Measurements from ENCODE around the gene MTCH2.
"Not testable (repeated sequence)": the region's sequence is repeated elsewhere in the genome, so short reads cannot be mapped to it uniquely, and the experiment has no call there.

The MTCH2 gene

DNA sequence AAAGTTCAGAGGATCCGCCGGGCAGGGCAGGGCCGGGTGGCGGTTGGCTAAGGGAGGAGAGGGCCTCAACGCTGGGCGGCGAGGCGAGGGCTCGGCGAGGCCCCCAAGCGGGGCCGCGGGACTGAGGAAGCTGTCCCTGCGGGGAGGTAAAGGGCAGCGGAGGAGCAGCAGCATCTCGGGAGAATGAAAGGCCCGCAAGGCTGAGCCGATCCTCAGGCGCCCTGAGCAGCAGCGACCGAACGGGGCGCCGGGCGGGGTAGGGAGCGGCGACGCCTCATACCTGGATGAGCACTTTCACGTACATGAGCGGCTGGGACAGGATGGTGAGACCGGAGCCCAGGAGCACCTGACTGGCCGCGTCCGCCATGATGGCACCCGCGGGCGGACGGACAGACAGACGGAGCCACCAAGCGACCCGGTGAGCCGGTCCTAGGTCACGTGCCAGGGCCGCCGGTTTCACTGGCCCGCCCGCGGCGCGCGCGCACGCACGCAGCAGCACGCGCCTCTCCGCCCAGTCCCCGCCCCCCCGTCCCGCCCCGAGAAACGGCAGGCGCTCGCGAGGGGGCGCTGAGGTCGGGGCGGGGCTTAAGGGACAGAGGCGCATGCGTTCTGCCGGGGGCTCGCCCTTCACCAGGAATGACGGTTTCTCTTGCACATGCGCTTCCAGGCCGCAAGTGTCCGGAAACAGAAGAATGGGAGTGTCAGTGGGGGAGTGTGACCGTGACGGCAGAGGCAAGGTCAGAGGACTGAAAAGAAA lies at the start of gene MTCH2:
Gene MTCH2 (minus strand): TSS at position 461 of the 757 bp plus-strand sequence. CDS start 94 bp downstream, at position 367.
- DNase-seq: peak; percentile 96

DNA sequence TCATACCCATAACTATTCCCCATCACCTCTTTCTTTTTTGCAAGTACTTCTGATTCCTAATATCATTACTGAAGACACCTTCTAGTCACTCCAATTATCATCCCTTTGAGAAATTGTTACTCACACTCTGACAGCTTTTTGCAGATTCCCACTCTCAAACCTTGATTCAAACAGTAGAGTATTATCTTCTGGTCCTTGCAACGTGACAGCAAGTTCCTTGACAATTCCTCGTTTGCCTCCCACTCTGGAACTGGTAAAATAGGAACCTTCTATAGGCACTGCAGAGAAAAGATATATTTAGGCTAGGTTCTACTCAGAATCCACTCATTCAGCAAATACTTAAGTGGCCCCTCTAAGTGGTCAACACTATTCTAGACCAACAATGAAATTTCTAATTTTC lies 49.6 kb upstream of the MTCH2 start:
- DNase-seq: no peak

DNA sequence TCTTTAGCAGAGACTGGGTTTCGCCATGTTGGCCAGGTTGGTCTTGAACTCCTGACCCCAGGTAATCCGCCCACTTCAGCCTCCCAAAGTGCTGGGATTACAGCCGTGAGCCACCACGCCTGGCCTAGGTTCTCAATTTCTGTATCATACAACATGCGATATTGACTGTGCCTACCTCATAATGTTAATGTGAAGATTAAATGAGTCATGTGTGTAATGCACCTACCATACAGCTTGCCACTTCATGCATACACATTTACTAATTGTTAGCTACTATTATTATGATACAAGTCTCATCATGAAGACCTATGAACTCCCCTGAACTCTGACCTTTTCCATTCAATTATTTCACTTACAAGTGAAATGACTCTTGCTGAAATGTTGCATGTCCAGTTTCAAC lies 47.1 kb upstream of the MTCH2 start:
- no peak for DNase-seq

DNA sequence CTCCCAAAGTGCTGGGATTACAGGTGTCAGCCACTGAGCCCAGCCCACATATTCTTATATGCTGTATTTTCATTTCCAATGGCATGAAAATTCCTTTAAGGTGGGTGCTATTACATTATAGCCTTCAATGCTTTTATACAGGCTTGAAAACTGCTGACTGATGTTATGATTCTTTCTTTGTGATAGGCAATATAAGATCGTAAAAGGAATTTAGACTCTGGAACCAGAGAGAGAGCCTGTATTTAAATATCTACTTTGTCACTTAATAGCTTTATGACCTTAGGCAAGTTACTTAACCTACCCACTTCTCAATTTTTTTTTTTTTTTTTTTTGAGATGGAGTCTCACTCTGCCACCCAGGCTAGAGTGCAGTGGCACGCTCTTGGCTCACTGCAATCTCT lies 46.6 kb upstream of the MTCH2 start:
- DNase-seq: no peak

DNA sequence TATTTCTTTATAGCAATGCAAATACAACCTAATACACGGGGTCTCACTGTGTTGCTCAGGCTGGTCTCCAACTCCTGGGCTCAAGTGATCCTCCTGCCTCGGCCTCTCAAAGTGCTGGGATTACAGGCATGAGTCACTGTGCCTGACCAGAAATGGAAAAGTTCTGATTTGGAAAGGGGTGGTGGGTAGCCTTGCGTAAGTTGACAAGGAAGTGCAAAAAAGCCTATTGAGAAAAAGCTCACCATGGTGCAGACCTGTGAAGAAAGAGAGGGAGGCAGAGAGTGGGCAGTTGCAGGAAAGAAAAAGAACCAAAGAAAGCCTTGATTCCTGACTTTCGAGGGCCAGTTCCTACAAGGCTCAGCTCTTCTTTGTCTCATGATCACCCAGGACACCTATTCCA lies 45.8 kb upstream of the MTCH2 start:
- no peak for DNase-seq

DNA sequence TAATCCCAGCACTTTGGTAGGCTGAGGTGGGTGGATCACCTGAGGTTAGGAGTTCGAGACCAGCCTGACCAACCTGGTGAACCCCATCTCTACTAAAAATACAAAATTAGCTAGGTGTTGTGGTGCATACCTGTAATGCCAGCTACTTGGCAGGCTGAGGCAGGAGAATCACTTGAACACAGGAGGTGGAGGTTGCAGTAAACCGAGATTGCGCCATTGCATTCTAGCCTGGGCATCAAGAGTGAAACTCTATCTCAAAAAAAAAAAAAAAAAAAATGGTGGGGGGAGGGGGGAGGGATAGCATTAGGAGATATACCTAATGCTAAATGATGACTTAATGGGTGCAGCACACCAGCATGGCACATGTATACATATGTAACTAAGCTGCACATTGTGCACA lies 44.3 kb upstream of the MTCH2 start:
- DNase-seq: not testable (repeated sequence)

DNA sequence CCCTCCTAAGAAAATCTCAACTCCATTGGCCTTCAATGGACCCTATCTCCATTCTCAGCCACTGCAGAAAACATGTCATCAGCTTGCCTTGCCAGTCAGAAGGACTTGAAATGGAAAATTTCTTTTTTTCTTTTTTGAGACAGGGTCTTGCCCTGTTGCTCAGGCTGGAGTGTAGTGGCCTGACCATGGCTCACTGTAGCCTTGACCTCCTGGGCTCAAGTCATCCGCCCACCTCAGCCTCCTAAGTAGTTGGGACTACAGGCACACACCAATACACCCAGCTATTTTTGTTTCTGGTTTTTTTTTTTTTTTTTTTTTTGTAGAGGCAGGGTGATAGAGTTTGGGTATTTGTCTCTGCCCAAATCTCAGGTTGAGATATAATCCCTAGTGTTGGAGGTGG lies 43.8 kb upstream of the MTCH2 start:
- DNase-seq: no peak

DNA sequence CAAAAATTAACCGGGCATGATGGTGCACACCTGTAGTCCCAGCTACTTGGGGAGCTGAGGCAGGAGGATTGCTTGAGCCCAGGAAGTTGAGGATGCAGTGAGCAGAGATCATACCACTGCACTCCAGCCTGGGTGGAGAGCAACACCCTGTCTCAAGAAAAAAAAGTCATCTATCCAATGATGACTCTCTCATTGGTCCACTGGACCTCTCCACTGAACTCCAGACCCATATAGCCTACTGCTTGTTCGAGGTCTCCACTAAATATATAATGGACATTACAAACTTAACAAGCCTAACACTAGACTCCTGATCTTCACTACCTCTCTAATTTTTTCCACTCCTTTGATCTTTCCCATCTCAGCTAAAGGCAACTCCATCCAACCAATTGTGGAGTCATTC lies 33.5 kb upstream of the MTCH2 start:
- no peak for DNase-seq

DNA sequence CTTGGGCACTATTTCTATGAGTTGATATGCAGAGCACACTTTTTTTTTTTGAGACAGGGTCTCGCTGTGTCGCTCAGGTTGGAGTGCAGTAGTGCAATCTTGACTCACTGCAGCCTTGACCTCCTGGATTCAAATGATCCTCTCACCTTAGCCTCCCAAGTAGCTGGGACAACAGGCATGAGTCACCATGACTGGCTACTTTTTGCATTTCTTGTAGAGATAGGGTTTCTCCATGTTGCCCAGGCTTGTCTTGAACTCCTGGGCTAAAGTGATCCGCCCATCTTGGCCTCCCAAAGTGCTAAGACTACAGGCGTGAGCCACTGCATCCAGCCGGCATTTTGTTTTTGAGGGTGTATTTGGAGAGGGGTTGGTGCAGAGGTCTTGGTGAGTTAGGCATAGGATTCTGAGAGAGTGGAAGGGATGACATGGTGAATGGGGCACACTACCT lies 29.9 kb upstream of the MTCH2 start:
- no peak for DNase-seq

DNA sequence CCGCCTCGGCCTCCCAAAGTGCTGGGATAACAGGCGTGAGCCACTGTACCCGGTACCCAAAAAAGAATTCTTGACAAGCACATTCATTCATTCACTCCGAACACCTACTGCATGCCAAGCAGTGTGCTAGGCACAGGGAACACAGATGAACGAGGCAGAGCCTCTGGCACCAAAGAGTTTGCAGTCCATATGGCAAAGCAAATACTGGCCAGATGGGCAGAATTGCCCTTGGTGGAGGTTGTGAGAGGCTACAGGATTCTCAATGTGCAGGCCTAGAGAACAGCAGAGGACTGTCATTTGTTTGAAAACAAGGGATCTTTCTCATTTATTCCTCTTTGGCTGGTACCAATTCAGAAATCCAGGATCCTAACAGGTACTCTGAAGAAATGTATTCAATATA lies 27.5 kb upstream of the MTCH2 start:
- DNase-seq: no peak

DNA sequence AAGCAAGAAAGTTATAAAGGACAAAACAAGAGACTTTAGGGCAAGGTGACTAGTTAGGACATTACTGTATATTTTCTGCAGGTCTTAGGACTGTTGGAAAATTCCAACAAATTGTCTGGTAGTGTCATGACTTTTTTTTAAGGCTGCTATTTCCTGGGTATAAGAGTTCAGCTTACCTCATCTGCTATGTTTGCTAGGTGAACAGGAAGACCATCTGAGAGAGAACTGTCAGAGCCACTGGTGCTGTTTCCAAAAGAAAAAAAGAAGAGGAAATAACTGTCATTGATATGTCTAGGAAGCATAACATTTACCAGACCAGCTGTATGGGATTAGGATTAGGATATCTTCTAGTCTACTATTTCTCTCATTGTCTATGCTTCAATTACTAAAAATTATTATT lies 26.3 kb upstream of the MTCH2 start:
- no peak for DNase-seq

DNA sequence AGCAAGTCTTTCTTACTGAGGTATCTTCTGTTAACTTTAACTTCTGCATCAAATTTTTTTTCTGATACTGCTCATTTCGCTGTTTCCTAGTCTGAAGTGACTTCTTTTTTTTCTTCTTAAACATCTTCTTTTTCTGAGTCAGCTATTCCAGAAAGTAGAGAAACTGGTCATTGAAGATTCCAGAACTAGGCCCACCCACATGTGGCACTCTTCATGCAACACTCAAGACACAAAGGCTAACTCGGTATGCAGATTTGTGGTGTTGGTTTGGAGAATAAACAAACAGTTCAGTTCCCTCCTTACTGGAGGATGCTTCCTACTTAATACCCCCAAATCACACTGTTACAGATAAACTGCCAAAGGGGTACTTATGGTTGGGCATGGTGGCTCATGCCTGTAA lies 25.2 kb upstream of the MTCH2 start:
- no peak for DNase-seq

DNA sequence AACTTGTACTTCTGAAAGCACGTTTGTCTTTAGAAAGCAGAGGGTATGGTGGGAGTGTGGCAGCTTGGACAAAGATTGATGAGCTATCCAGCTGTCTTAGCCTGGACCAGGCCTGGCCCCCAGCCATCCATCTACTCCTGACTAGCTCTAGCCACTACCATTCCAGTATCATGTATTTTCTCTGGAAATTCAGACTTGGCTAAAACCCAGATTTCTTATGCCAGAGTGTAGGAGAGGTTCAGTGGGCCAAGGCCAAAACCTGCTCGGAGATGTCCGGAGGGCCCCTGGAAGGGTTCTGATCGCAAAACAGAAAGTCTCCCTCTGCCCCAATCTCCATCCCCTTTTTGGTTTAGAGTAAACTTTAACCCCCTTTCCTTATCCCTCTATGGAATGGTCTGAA lies 24.8 kb upstream of the MTCH2 start:
- DNase-seq: no peak

DNA sequence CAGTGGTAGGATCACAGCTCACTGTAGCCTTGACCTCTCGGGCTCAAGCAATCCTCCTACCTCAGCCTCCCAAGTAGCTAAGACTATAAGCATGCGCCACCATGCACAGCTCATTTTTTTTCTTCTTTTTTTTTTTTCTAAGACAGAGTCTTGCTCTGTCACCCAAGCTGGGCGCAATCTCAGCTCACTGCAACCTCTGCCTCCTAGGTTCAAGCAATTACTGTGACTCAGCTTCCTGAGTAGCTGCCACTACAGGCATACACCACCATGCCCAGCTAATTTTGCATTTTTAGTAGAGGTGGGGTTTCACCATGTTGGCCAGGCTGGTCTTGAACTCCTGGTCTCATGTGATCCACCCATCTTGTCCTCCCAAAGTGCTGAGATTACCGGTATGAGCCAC lies 22.6 kb upstream of the MTCH2 start:
- not testable (repeated sequence) for DNase-seq

DNA sequence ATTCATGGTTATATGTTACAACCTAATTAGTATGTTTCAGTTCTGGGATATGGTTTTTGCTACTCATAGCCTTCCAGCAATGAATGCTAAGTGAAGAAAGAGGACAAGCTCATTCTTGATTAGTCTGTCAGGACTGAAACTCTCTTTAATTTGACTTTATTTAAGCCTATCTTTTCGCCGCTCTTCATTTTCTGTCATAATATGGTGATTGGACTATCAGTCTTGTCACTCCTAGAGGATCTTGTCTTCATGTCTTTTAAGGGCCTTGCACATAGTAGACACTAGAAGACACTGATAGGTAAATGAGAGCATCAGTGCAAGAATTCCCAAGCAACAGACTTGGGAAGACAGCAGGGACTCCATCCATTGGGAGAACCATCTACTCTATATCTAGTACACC lies 18.9 kb upstream of the MTCH2 start:
- no peak for DNase-seq

DNA sequence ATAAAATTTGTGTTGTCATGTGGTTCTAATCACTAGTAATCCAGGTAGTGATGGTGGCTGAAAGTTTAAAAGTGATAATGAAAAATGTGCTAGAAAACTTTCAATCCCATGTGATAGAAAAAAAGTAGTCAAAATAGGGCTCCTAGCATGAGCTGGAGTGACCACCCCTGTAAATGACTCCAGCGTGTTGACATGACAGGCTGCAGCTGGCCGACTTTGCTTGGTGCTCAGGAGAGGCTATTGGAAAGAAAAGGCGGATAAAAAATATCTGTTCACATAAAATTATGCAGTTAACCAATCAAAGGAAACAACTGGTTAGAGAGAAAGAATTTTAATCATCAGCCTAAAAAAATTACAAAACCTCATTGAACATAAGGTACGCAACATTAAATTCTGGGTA lies 16.9 kb upstream of the MTCH2 start:
- no peak for DNase-seq

DNA sequence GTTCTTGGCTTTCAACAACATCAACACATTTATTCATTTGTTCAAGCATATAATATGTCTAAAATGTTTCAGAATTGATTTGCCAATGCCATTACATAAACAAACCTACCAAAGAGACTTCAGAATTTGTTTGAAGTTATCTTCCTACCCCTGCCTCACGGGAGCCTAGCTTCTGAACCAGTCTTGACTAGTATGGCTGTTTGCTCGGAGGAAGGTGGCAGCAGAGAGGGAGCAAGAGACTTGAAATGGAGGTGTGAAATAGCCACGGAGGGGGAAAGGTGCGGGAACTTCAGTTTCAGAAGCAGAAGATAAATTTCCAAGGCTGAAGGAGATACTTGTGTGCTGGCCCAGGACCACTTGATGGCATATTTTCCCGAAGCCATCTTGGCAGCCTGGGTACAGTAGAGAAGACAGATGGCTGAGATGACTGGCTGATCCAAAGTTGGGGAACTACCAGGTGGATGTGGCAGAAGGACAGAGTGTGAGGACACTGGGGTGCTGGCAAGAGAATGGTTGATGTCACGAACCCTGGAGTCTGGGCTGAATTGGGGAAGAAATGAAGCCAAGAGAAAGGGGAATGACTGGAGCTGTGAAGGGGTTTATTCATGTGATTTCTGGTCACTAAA lies 14.0 kb upstream of the MTCH2 start:
- no peak for DNase-seq

DNA sequence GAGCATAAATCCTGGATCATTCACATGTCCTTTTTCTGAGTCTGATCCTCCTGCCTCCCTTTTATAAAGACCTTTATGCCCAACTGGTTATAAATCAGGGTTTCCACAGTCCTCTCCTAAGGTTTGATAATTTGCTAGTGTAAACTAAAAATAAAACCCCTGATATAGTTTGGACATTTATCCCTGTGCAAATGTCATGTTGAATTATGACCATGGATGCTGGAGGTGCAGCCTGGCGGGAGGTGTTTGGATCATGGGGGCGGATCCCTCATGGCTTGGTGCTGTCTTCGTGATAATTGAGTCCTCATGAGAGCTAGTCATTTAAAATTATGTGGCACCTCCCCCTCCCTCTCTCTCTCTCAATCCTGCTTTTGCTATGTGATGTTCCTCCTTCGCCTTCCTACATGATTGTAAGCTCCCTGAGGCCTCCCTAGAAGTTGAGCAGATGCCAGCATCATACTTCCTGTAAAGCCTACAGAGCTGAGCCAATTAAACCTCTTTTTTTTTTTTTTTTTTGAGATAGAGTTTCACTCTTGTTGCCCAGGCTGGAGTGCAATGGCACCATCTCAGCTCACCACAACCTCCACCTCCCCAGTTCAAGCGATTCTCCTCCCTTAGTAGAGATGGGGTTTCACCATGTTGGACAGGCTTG lies 9.6 kb upstream of the MTCH2 start:
- no peak for DNase-seq

DNA sequence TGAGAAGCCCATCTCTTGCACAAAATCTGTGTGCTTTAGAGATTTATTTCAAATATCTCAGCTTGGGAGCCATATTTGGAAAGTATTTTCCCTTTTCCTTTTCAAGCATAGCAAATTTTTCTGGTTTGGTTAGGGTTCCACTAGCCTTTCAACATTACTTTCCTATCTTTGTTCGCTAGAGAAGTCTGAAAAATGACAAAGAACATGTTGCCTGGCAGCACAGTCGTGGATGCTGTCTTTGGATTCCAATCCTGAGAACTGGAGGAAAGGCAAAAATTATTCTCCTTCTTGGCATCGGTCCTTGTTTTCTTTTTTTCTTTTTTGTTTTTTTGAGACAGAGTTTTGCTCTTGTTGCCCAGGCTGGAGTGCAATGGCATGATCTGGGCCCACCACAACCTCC lies 6.9 kb upstream of the MTCH2 start:
- no peak for DNase-seq

DNA sequence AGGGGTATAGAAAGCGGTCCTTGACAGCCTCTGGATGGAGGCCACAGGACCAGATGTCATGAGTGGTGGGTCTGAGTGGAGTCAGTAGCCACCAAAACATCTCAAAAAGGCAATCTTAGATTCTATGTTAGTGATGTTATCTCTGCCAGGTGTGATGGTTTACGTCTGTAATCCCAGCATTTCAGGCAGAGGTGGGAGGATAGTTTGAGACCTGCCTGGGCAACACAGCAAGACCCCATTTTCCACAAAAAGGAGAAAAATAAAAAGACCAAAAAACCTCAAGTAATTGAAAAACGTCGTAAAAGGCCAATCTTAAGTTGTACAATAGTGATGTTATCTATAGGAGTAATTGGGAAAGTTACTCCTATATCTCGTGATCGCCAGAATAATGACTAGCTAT lies 3.7 kb upstream of the MTCH2 start:
- no peak for DNase-seq

DNA sequence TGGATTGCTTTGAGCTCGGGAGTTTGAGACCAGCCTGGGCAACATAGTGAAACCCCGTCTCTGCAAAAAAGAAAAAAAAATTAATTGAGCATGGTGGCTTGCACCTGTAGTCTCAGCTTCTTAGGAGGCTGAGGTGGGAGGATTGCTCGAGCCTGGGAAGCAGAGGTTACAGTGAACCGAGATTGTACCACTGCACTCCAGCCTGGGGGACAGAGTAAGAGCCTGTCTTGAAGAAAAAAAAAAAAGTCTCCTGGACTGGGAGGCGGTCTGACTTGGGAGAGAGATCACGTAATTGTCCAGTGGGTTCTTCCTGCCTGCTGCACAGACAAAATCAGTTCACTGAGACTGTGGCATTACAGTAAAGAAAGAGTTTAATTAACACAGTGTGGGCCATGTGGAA lies 3.1 kb upstream of the MTCH2 start:
- no peak for DNase-seq

DNA sequence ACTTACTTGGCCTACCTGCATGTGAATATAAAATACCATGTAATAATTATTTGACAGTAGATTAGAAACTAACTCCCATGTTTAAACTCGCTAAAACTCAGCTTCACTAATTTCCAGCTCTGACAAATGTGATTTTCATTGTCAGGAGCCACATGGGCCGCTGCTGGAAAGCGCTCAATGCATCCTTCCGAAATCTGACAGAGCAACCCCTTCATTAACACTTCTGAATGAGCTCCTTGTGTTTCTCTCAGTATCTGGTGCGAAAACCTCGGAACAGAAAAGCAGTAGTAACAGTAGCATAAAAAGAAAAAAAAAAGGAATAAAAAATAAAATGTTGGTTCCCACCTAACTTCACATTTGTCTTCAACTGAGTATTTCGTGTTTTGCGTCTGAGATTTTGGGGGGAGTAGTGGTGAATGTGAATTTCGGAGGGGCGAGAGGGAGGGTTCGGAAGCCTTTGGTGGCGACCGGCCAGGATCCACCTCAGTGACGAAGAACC lies 710 bp downstream of the MTCH2 start:
- no peak for DNase-seq

DNA sequence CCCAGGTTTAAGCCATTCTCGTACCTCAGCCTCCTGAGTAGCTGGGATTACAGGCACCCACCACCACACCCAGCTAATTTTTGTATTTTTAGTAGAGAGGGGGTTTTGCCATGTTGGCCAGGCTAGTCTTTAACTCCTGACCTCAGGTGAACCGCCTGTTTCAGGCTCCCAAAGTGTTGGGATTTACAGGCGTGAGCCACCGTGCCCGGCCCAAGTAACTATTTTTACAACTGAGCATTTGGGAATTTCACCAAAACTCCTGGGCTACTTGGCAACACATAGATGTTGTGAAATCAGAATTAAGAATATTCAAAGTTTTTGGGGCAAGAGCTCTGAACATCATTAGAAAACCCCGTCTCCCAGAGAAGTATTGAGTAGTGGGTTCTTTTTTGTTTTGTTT lies 1.9 kb downstream of the MTCH2 start:
- DNase-seq: not testable (repeated sequence)

DNA sequence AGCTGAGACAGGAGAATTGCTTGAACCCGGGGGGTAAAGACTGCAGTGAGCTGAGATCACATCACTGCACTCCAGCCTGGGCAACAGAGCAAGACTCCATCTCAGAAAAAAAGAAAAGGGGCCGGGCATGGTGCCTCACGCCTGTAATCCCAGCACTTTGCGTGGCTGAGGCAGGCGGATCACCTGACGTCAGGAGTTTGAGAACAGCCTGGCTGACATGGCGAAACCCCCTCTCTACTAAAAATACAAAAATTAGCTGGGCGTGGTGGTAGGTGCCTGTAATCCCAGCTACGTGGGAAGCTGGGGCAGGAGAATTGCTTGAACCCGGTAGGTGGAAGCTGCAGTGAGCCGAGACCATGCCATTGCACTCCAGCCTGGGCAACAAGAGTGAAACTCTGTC lies 6.0 kb downstream of the MTCH2 start:
- DNase-seq: not testable (repeated sequence)
